ENCODE data around the gene SRSF4. TPM values are rescaled to one million over a fixed set of nuclear protein-coding genes. Genes with fewer than 3 reads are reported as not detected.
"Not testable (repeated sequence)": the region's sequence is repeated elsewhere in the genome, so short reads cannot be mapped to it uniquely, and the experiment has no call there.

Gene SRSF4
- total RNA-seq, 1 donor from 2014 or later = 89.0 TPM

DNA sequence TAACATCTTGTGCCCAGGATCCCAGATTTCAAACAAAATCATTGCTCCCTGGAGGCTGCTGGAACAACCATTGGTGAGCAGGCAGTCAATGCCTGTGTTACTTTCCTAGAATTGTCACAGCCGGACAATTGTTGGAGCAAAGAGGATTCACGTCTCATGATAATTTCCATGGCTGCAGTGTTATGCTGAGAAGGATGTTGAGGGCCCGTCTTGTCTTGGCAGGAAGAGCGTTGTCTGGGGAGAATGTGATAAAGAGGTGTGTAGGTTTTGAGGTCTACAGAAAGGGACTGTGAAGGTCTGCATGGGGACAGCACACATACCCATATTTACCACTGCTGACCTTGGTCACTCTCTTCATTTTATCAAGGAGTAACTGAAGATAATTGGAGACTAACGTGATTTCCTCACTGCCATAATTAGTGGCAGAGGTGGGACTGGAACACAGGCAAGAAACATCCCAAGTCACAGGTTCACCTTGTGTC is 42.7 kb upstream of the SRSF4 start:
- DNase-seq (no peak), ATAC-seq (no peak)
- intact Hi-C loops (cut with DNase I) = no loop called here
- Histone ChIP-seq H3K36me3 (peaks cover 24% of the 10 kb centered on the region), H3K9me3 (no peaks in the 10 kb centered on the region), H3K4me1 (no peaks in the 10 kb centered on the region), H3K27ac (no peak overlapping the region), H3K27me3 (no peaks in the 10 kb centered on the region), H3K4me3 (no peak overlapping the region)
- TF ChIP-seq CTCF (IDR thresholded peaks at IDR 0.05) = no peak

GRCh38 chr1:29223521-29223920 is 41.8 kb upstream of the SRSF4 start:
- Histone ChIP-seq H3K4me1 (no peaks in the 10 kb centered on the region), H3K36me3 (peaks cover 24% of the 10 kb centered on the region), H3K9me3 (no peaks in the 10 kb centered on the region), H3K4me3 (no peak overlapping the region), H3K27me3 (no peaks in the 10 kb centered on the region), H3K27ac (no peak overlapping the region)
- DNase-seq = no peak
- no peak for TF ChIP-seq CTCF (IDR thresholded peaks at IDR 0.05)
- ATAC-seq = no peak
- intact Hi-C loops (cut with DNase I) = no loop called here

DNA sequence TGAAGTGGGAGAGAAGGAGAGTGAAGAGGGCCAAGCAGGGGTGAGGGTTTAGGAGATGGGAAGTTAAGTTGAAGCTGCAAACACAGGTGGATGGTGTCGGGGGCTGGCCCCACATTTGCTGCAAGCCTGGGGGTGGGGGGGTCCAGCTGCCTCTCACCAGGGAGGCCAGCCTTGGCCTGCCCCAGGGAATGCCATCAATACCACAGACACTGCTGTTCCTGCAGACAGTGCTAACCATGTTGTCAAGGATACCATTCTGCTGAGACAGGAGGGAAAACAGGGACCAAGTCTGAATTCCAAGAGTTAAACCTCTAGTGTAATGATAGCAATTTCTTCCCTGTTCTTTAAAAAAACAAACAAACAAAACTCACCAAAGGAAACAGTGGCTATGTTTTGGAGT is 41.0 kb upstream of the SRSF4 start:
- H3K36me3 ChIP-seq = peaks cover 24% of the 10 kb centered on the region

DNA sequence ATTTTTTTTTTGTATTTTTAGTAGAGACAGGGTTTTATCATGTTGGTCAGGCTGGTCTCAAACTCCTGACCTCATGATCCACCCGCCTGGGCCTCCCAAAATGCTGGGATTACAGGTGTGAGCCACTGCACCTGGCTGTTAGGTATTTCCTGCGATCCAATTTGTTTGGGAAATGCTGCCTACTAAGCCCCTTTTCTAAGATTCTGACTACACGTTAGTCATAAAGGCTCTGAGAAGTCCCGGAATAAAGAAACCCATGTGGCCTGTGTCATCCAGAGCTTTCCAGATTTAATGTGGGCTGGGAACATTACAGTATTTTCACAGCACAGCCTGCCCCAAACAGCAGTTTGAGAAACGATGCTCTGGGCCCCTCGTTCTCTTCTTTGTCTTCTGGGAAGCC is 40.6 kb upstream of the SRSF4 start:
- H3K4me3 ChIP-seq; H3K27me3 ChIP-seq; DNase-seq; H3K27ac ChIP-seq; H3K9me3 ChIP-seq; intact Hi-C loops (cut with DNase I); ATAC-seq; H3K4me1 ChIP-seq: not testable (repeated sequence)
- peaks cover 24% of the 10 kb centered on the region for H3K36me3 ChIP-seq

More for the DNA sequence above, 41.0 kb upstream of the SRSF4 start:
- H3K27ac ChIP-seq = no peak overlapping the region
- no peaks in the 10 kb centered on the region for H3K27me3 ChIP-seq
- no peaks in the 10 kb centered on the region for H3K4me1 ChIP-seq
- no peak overlapping the region for H3K4me3 ChIP-seq
- no peak for TF ChIP-seq CTCF (IDR thresholded peaks at IDR 0.05)
- H3K9me3 ChIP-seq = no peaks in the 10 kb centered on the region
- DNase-seq (no peak), ATAC-seq (no peak)
- intact Hi-C loops (cut with DNase I) = no loop called here

DNA sequence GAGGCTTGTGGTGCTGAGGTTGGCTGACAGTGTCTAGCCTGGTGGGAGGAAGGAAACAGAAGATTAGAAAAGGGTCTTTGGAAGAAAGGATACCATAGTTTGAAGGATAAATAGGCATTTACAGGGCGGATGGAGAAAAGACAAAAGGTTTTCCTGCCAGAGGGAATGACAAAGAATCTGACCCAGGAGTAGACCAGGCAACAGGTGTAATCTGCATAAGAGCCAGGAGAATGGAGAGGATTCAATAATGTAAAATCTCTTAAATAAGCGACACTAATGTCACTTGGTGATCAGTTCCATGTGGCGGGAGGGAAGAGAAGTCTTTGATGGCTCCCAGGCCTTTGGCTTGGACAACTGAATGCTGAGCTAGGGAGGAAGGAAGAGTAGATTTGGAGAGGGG is 39.6 kb upstream of the SRSF4 start:
- Histone ChIP-seq H3K27ac (no peak overlapping the region), H3K36me3 (peaks cover 24% of the 10 kb centered on the region), H3K9me3 (no peaks in the 10 kb centered on the region), H3K4me1 (no peaks in the 10 kb centered on the region), H3K27me3 (no peaks in the 10 kb centered on the region), H3K4me3 (no peak overlapping the region)
- ATAC-seq = no peak
- DNase-seq = no peak
- TF ChIP-seq CTCF (IDR thresholded peaks at IDR 0.05) = no peak
- intact Hi-C loops (cut with DNase I) = no loop called here

DNA sequence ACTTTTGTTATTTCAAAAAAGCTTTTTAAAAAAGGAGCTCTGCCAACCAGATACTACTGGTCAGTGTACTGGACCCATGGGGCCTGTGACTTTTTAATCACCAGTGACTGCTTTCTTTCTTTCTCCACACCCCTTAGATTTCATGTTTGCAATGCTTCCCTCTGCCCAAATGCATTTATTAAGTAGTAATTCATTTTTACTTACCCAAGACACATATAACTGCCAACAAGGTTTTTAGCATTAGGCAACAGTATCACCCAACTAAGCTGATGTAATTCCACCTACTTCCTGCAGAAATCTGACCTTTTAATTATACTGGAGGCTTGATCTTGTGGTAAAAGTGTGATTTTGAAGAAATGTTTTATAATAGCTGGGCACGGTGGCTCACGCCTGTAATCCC is 36.5 kb upstream of the SRSF4 start:
- DNase-seq (no peak), ATAC-seq (no peak)
- Histone ChIP-seq H3K27me3 (no peaks in the 10 kb centered on the region), H3K4me1 (no peaks in the 10 kb centered on the region), H3K27ac (no peak overlapping the region), H3K9me3 (no peaks in the 10 kb centered on the region), H3K4me3 (no peak overlapping the region), H3K36me3 (peaks cover 38% of the 10 kb centered on the region)
- TF ChIP-seq CTCF (IDR thresholded peaks at IDR 0.05) = no peak
- intact Hi-C loops (cut with DNase I) = no loop called here

Measured in upper lobe of right lung (tissue), 1 donor.